Activated CD8-positive, alpha-beta memory T cell treated with anti-CD3 and anti-CD28 coated beads, Interleukin-2, amount 10 ng/mL, durations not matched to agents 7 days and 5 days (primary cell): Measurements from ENCODE around the gene TBX15. TPM values are rescaled to one million over a fixed set of nuclear protein-coding genes. Genes with fewer than 3 reads are reported as not detected.

Experiments used
- ATAC-seq: fragments of 150-1000 bp; cut with Tn5 transposase; one replicate; pipeline ENCODE4 v1.10.0; 2021; ENCODE audit warnings: moderate library complexity
- CTCF ChIA-PET: fragments of 350-600 bp; sonication (Branson Sonifier 250); formaldehyde crosslinking; loops from one replicate; lab custom pipeline; 2021; ENCODE audit warnings: antibody characterized with exemption; lab: Charles Lee
- DNase-seq: peaks from one replicate; pipeline ENCODE4 v3.0.0-alpha.2; 2020
- H3K27ac Mint-ChIP-seq: one replicate; pipeline ENCODE4 v1.8.0; 2021; ENCODE audit warnings: mild to moderate bottlenecking, mixed read lengths
- H3K27me3 Mint-ChIP-seq: one replicate; pipeline ENCODE4 v1.8.0; 2021; ENCODE audit warnings: mixed read lengths
- H3K36me3 Mint-ChIP-seq: one replicate; pipeline ENCODE4 v1.8.0; 2021; ENCODE audit warnings: mild to moderate bottlenecking, mixed read lengths
- H3K4me1 Mint-ChIP-seq: one replicate; pipeline ENCODE4 v1.8.0; 2021; ENCODE audit warnings: mixed read lengths
- H3K4me3 Mint-ChIP-seq: one replicate; pipeline ENCODE4 v1.8.0; 2021; ENCODE audit warnings: mild to moderate bottlenecking, moderate library complexity, mixed read lengths
- H3K9me3 Mint-ChIP-seq: one replicate; pipeline ENCODE4 v1.8.0; 2022; ENCODE audit warnings: low read depth, mixed read lengths
- total RNA-seq, 2 experiments: library from RNA; stranded (reverse); gene quantifications; one replicate each; pipeline ENCODE4 v1.2.3, GENCODE V29; 2021

The TBX15 gene
- total RNA-seq, 2 experiments from 2014 or later, result not detected

- ATAC-seq (no peak), DNase-seq (no peak)
- Mint-ChIP-seq H3K27me3 (no peaks in the 10 kb centered on the region), H3K27ac (no peak overlapping the region), H3K4me1 (no peaks in the 10 kb centered on the region), H3K36me3 (no peaks in the 10 kb centered on the region), H3K4me3 (no peak overlapping the region), H3K9me3 (no peaks in the 10 kb centered on the region)
- CTCF ChIA-PET, result no interaction called here
Observed at GRCh38 chr1:118949315-118949714, 38.8 kb downstream of the TBX15 start.

GRCh38 chr1:118948846-118949245 lies 39.3 kb downstream of the TBX15 start:
- ATAC-seq (no peak), DNase-seq (no peak)
- H3K36me3 Mint-ChIP-seq, result no peaks in the 10 kb centered on the region
- CTCF ChIA-PET, result no interaction called here
- no peak overlapping the region for H3K4me3 Mint-ChIP-seq
- H3K27me3 Mint-ChIP-seq, result no peaks in the 10 kb centered on the region
- H3K9me3 Mint-ChIP-seq, result no peaks in the 10 kb centered on the region
- no peak overlapping the region for H3K27ac Mint-ChIP-seq
- H3K4me1 Mint-ChIP-seq, result no peaks in the 10 kb centered on the region

DNA sequence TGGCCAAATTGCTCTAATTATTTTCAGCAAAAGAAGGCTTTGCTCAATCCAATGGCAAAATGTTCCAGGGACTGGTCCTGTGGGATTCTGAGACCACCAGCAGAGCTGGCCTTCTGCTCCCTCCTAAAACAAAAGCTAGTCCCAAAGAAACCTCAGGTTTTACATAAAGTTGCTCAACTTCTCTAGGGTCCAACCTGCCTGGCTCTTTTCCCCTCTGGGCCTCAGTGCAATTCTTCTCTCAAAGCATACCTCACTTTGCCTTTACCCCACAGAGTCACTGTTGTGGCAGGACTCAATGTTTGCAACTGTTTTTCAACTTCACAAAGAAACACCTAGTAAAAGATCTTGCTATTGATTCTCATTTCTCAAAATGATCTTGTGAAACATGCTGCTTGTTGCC lies 39.8 kb downstream of the TBX15 start:
- no peak for ATAC-seq

GRCh38 chr1:118947790-118948189 lies 40.4 kb downstream of the TBX15 start:
- Mint-ChIP-seq H3K9me3 (no peaks in the 10 kb centered on the region), H3K27ac (no peak overlapping the region), H3K4me3 (no peak overlapping the region), H3K4me1 (no peaks in the 10 kb centered on the region), H3K36me3 (no peaks in the 10 kb centered on the region), H3K27me3 (no peaks in the 10 kb centered on the region)
- CTCF ChIA-PET, result no interaction called here
- ATAC-seq (no peak), DNase-seq (no peak)

More for the DNA sequence above, 39.8 kb downstream of the TBX15 start:
- no peak overlapping the region for H3K4me3 Mint-ChIP-seq
- CTCF ChIA-PET, result no interaction called here
- H3K4me1 Mint-ChIP-seq, result no peaks in the 10 kb centered on the region
- no peaks in the 10 kb centered on the region for H3K9me3 Mint-ChIP-seq
- H3K27ac Mint-ChIP-seq, result no peak overlapping the region
- no peaks in the 10 kb centered on the region for H3K36me3 Mint-ChIP-seq
- H3K27me3 Mint-ChIP-seq, result no peaks in the 10 kb centered on the region
- DNase-seq, result no peak

DNA sequence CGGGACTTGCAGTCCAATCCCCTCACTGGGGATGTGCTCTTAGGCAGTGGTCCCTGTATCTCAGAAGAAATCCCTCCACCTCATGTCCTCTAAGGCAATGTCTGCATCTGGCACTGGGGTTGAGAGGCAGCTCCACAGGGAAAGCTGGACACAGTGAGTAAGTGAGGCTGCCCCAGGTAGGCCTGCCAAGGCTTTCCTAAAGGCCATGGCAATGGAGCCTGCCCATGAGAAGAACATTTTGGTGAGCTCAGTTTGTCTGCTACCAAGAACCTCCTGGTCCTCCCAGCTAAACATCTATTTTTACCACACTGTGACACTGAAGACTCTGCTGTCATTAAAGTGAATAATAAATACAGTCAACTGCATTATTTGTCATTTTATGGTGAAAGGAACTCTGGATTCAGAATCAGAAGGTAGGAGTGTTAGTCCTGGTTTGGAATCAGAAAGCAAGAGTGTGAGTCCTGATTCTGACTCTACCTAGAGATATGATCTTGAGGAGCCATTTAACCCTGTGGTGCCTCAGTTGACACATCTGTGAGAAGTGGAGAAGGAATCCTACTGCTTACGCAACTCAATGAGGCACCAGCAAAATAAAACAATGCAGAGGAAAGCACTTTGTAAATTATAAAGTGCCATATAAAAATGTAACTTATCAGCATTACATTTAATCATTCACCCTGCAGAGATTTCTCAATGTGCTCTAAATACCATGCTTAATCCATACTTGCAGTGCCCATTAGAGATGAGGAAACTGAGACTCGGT lies 41.0 kb downstream of the TBX15 start:
- ATAC-seq, result no peak
- Mint-ChIP-seq H3K27me3 (no peaks in the 10 kb centered on the region), H3K27ac (no peak overlapping the region), H3K9me3 (no peaks in the 10 kb centered on the region), H3K4me1 (no peaks in the 10 kb centered on the region), H3K36me3 (no peaks in the 10 kb centered on the region), H3K4me3 (no peak overlapping the region)
- DNase-seq, result no peak
- CTCF ChIA-PET, result no interaction called here

DNA sequence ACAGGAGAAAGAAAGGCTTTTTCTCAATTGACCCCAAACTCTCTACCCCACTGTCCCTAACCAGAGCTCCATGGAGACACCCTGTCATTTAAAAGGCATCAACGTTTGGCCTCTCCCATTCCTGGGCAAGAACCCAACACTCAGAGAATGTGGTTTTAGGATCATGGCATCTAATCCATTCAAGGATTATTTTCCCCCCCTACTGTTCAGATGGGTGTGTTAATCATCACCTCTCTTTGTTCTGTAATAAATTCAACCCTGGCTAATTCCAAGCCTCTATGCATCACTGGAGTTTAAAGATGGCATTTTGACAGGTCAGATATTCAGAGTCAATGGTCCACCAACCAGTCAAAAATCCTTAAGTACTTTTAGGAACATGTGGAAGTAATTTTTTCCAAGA lies 42.7 kb downstream of the TBX15 start:
- Mint-ChIP-seq H3K27me3 (no peaks in the 10 kb centered on the region), H3K4me1 (no peaks in the 10 kb centered on the region), H3K9me3 (no peaks in the 10 kb centered on the region), H3K4me3 (no peak overlapping the region), H3K36me3 (no peaks in the 10 kb centered on the region), H3K27ac (no peak overlapping the region)
- CTCF ChIA-PET, result no interaction called here
- DNase-seq (no peak), ATAC-seq (no peak)

- H3K4me3 Mint-ChIP-seq, result no peak overlapping the region
- CTCF ChIA-PET, result no interaction called here
- no peak for ATAC-seq
- no peaks in the 10 kb centered on the region for H3K27me3 Mint-ChIP-seq
- H3K9me3 Mint-ChIP-seq, result no peaks in the 10 kb centered on the region
- no peak for DNase-seq
- H3K4me1 Mint-ChIP-seq, result no peaks in the 10 kb centered on the region
- H3K36me3 Mint-ChIP-seq, result no peaks in the 10 kb centered on the region
- H3K27ac Mint-ChIP-seq, result no peak overlapping the region
Observed at GRCh38 chr1:118944546-118944945, 43.6 kb downstream of the TBX15 start.

- DNase-seq (no peak), ATAC-seq (no peak)
- H3K4me3 Mint-ChIP-seq, result no peak overlapping the region
- H3K36me3 Mint-ChIP-seq, result no peaks in the 10 kb centered on the region
- CTCF ChIA-PET, result no interaction called here
- H3K9me3 Mint-ChIP-seq, result no peaks in the 10 kb centered on the region
- H3K4me1 Mint-ChIP-seq, result no peaks in the 10 kb centered on the region
- no peaks in the 10 kb centered on the region for H3K27me3 Mint-ChIP-seq
- no peak overlapping the region for H3K27ac Mint-ChIP-seq
Observed at GRCh38 chr1:118944133-118944532, 44.0 kb downstream of the TBX15 start.

DNA sequence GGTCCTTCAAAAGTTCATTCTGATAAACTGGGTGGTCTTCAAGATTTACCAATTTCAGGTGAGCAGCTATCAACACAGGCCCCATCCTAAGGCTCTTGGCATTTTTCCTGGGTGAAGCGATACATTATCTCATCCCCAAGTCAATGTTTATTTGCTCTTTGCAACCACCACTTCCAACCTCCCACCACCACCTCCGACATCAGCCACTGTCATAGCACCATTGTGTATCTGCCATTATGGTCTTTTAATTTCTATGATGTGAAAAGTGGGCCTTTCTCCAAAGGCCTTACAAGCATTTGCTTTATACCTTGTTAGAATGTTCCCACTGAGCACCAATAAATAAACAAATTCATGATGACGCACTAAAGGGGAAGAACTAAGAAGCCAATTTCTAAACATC lies 47.2 kb downstream of the TBX15 start:
- Mint-ChIP-seq H3K9me3 (no peaks in the 10 kb centered on the region), H3K4me3 (no peak overlapping the region), H3K4me1 (no peaks in the 10 kb centered on the region), H3K27ac (no peak overlapping the region), H3K36me3 (no peaks in the 10 kb centered on the region), H3K27me3 (no peaks in the 10 kb centered on the region)
- ATAC-seq, result no peak
- no peak for DNase-seq
- CTCF ChIA-PET, result no interaction called here

DNA sequence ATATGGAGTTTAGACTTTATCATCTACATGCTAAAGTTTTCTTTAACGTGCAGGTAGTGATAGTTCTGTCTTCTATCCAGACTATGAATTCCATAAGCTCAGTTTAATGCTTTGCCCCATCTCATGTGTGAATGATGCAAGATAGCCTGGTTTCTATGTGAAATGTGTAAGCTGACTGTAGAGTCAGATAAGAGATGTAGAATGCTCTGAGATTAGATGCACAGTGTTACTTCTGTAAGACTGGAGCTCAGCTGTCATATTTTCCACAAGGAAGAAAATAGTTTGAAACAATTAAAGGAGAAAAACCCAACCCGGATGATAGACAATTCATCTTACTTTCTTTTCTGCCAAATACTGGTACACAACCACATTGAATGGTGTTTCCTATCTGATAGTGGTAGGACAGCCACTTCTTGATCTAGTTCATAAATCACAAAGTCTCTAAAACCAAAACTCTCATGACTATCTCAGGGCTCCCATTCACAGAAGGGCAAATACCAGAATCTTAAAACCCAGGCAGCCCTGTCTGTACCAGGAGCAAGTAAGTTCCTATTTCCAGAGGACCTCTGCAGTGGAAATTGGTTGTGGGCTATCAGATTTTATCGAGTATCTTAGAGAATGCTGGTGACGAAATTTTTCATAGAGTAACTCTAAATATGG lies 50.6 kb downstream of the TBX15 start:
- Mint-ChIP-seq H3K27me3 (no peaks in the 10 kb centered on the region), H3K36me3 (no peaks in the 10 kb centered on the region), H3K27ac (no peak overlapping the region), H3K4me3 (no peak overlapping the region), H3K4me1 (no peaks in the 10 kb centered on the region), H3K9me3 (no peaks in the 10 kb centered on the region)
- no peak for ATAC-seq
- DNase-seq, result no peak
- CTCF ChIA-PET, result no interaction called here

GRCh38 chr1:118934706-118935105 lies 53.4 kb downstream of the TBX15 start:
- DNase-seq (no peak), ATAC-seq (no peak)
- CTCF ChIA-PET, result no interaction called here
- H3K27ac Mint-ChIP-seq, result no peak overlapping the region
- H3K36me3 Mint-ChIP-seq, result no peaks in the 10 kb centered on the region
- H3K9me3 Mint-ChIP-seq, result no peaks in the 10 kb centered on the region
- no peaks in the 10 kb centered on the region for H3K4me1 Mint-ChIP-seq
- no peak overlapping the region for H3K4me3 Mint-ChIP-seq
- H3K27me3 Mint-ChIP-seq, result no peaks in the 10 kb centered on the region

DNA sequence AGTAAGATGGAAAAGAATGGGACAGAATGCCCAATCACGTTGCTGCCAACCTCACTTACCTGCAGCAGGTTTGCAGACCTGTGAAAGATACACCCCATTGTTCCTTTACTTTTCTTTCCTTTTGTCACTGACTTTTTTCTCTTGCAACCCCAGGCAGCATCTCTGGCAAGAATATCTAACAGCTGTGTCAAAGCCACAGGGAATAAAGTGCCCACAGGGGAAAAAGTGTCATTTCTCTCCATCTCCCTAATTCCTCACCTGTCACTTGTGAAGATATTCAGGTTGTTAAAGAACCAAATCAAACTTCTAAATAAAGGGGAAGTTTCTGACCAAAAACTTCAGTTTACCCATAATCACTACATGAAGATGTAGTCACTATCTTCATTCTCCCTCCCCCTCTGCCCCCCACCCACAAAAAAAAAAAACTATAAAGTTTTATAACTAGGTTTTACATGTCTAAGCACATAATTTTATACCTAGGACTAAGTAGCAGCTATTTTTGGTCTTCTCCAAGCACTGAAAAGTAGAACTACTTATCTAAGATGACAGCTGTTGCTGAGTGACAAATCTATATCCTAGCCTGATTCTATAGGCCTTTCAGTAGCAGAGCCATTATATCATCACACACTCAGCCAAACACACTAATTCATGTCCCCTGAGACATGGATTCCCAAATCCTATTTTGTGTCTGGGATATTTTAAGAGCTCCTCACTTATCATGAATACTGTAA lies 54.9 kb downstream of the TBX15 start:
- CTCF ChIA-PET, result no interaction called here

GRCh38 chr1:118931876-118932275 lies 56.3 kb downstream of the TBX15 start:
- no peaks in the 10 kb centered on the region for H3K9me3 Mint-ChIP-seq
- DNase-seq, result no peak
- H3K4me3 Mint-ChIP-seq, result no peak overlapping the region
- no peak overlapping the region for H3K27ac Mint-ChIP-seq
- no peaks in the 10 kb centered on the region for H3K36me3 Mint-ChIP-seq
- no peaks in the 10 kb centered on the region for H3K4me1 Mint-ChIP-seq
- H3K27me3 Mint-ChIP-seq, result no peaks in the 10 kb centered on the region
- no peak for ATAC-seq
- CTCF ChIA-PET, result no interaction called here

More for the DNA sequence above, 54.9 kb downstream of the TBX15 start:
- Mint-ChIP-seq H3K4me1 (no peaks in the 10 kb centered on the region), H3K9me3 (no peaks in the 10 kb centered on the region), H3K4me3 (no peak overlapping the region), H3K36me3 (no peaks in the 10 kb centered on the region), H3K27ac (no peak overlapping the region), H3K27me3 (no peaks in the 10 kb centered on the region)
- no peak for ATAC-seq
- no peak for DNase-seq
